Measurements from ENCODE around the gene ZNF521.

The ZNF521 gene

GRCh38 chr18:25235401-25236042 is 116.4 kb downstream of the ZNF521 start:
- no peak overlapping the region for H3K27ac Mint-ChIP-seq
- no peaks in the 10 kb centered on the region for H3K4me1 Mint-ChIP-seq
- H3K9me3 Mint-ChIP-seq, result no peaks in the 10 kb centered on the region
- H3K36me3 Mint-ChIP-seq, result no peaks in the 10 kb centered on the region
- no peak for ATAC-seq
- no peak for DNase-seq (ENCODE audit: low spot score in 2 of 2)
- no peak overlapping the region for H3K4me3 Mint-ChIP-seq

DNA sequence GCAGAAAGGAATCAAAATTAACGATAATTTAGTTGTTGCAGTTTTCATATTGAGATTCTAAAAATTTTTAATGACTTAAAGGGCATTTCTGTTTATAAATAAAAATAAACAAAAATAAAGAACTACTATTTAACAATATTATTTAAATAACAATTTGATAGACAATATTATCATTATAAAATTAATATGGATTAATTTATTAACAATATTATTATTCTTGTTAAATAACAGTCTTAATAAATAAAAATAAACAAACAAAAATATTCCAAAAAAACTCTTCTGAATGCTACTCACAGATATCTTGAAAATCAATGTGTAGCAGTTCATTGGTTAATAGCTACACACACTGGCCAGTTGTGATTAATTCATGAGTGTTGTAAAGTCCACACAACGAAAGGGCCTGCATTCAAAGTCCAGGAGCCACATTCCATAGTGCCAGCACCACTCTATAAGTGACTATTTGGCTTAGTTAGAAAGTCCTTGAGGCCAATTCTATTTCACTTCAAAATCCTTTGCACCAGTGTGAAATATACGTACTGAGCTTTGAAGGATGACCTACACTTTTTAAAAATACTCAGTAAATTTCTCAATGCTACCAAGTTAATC is 117.1 kb downstream of the ZNF521 start:
- H3K4me1 Mint-ChIP-seq, result no peaks in the 10 kb centered on the region
- no peak for ATAC-seq
- no peaks in the 10 kb centered on the region for H3K36me3 Mint-ChIP-seq
- no peaks in the 10 kb centered on the region for H3K9me3 Mint-ChIP-seq
- no peak overlapping the region for H3K4me3 Mint-ChIP-seq
- no peak for DNase-seq (ENCODE audit: low spot score in 2 of 2)
- no peak overlapping the region for H3K27ac Mint-ChIP-seq

DNA sequence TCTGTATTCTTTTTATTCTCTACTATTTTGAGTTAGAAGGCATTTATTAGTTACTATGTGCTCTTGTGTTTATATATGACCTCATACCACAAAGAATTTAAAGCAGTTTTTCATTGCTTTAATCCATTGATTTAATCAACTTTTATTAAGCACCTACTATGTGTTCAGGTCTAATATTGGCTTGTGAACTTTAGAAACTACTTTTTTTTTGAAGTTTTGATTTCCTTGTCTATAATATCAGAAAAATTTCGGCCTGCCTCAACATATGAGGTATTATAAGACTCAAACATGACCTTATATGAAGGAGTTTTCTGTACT is 117.7 kb downstream of the ZNF521 start:
- ATAC-seq (no peak), DNase-seq (ENCODE audit: low spot score in 2 of 2) (no peak)
- Mint-ChIP-seq H3K36me3 (no peaks in the 10 kb centered on the region), H3K4me1 (no peaks in the 10 kb centered on the region), H3K4me3 (no peak overlapping the region), H3K9me3 (no peaks in the 10 kb centered on the region), H3K27ac (no peak overlapping the region)

GRCh38 chr18:25233528-25234321 is 118.2 kb downstream of the ZNF521 start:
- no peak for ATAC-seq
- Mint-ChIP-seq H3K27ac (no peak overlapping the region), H3K9me3 (no peaks in the 10 kb centered on the region), H3K4me3 (no peak overlapping the region), H3K36me3 (no peaks in the 10 kb centered on the region), H3K4me1 (no peaks in the 10 kb centered on the region)
- DNase-seq (ENCODE audit: low spot score in 2 of 2), result no peak

GRCh38 chr18:25231327-25231691 is 120.7 kb downstream of the ZNF521 start:
- Mint-ChIP-seq H3K36me3 (no peaks in the 10 kb centered on the region), H3K4me3 (no peak overlapping the region), H3K9me3 (no peaks in the 10 kb centered on the region), H3K4me1 (no peaks in the 10 kb centered on the region), H3K27ac (no peak overlapping the region)
- no peak for DNase-seq (ENCODE audit: low spot score in 2 of 2)
- ATAC-seq, result no peak

- ATAC-seq (no peak), DNase-seq (ENCODE audit: low spot score in 2 of 2) (no peak)
- Mint-ChIP-seq H3K4me3 (no peak overlapping the region), H3K36me3 (no peaks in the 10 kb centered on the region), H3K4me1 (no peaks in the 10 kb centered on the region), H3K9me3 (no peaks in the 10 kb centered on the region), H3K27ac (no peak overlapping the region)
Measured at GRCh38 chr18:25230658-25231326, 121.2 kb downstream of the ZNF521 start.

GRCh38 chr18:25229920-25230319 is 122.0 kb downstream of the ZNF521 start:
- DNase-seq (ENCODE audit: low spot score in 2 of 2) (no peak), ATAC-seq (no peak)
- Mint-ChIP-seq H3K4me1 (no peaks in the 10 kb centered on the region), H3K27ac (no peak overlapping the region), H3K36me3 (no peaks in the 10 kb centered on the region), H3K9me3 (no peaks in the 10 kb centered on the region), H3K4me3 (no peak overlapping the region)

DNA sequence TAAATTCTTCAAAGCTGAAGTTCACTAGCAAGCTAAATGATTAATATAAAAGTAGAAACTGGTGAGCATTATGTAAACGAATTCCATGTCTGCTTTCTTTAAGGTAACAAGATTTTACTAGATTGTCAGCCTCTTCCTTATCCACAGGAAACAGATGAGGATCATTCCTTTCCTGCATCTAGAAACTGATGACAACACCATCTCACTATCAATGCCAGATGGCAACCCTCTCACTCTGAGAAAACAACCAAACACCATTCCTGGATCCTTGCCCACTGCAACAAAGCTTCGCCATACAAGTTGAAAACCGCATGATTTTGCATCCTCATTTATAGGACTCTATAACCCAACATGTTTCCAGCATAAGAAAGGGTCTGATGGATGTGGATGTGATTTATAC is 122.9 kb downstream of the ZNF521 start:
- Mint-ChIP-seq H3K36me3 (no peaks in the 10 kb centered on the region), H3K9me3 (no peaks in the 10 kb centered on the region), H3K4me1 (no peaks in the 10 kb centered on the region), H3K27ac (no peak overlapping the region), H3K4me3 (no peak overlapping the region)
- ATAC-seq (no peak), DNase-seq (ENCODE audit: low spot score in 2 of 2) (no peak)

DNA sequence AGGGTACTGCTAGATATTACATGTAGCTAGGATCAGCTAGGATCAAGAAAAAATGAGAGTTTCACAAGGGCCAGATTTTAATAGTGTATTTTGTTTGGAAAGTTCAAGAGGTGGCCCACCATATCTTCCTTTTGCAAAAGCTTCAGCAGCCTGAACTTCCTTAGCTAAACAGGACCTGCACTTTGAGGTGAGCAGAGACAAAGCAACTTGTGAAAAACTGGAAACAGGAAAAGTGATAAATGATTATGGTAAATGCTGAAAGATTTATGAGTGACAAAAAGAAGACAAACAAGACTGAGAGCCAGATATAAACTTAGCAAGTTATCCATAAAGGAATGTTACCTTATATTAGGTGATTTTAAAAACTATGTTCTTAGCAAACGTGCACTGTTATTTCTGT is 123.6 kb downstream of the ZNF521 start:
- H3K27ac Mint-ChIP-seq, result no peak overlapping the region
- no peak for ATAC-seq
- DNase-seq (ENCODE audit: low spot score in 2 of 2), result no peak
- no peaks in the 10 kb centered on the region for H3K36me3 Mint-ChIP-seq
- H3K4me3 Mint-ChIP-seq, result no peak overlapping the region
- no peaks in the 10 kb centered on the region for H3K9me3 Mint-ChIP-seq
- no peaks in the 10 kb centered on the region for H3K4me1 Mint-ChIP-seq

DNA sequence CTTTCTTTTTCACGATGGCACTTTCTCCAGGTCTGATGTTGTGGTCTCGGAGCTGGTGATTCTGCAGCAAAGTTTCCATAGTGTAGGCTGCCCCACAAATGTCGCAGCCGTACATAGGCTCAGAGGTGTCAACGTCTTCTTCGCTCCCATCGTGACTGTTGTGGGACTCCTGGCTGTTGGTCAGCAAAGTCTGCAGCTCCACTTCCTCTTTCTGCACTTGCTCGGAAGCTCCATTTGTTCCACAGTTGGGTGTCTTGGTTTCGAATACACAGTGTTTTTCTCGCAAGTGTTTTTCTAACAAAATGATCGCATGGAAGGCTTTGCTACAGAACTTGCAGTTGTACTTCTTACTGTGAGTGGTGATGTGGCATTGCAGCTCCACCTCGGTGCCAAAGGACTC is 126.8 kb downstream of the ZNF521 start:
- H3K4me3 Mint-ChIP-seq, result no peak overlapping the region
- no peak overlapping the region for H3K27ac Mint-ChIP-seq
- DNase-seq (ENCODE audit: low spot score in 2 of 2) (no peak), ATAC-seq (no peak)
- no peaks in the 10 kb centered on the region for H3K4me1 Mint-ChIP-seq
- H3K9me3 Mint-ChIP-seq, result no peaks in the 10 kb centered on the region
- no peaks in the 10 kb centered on the region for H3K36me3 Mint-ChIP-seq

DNA sequence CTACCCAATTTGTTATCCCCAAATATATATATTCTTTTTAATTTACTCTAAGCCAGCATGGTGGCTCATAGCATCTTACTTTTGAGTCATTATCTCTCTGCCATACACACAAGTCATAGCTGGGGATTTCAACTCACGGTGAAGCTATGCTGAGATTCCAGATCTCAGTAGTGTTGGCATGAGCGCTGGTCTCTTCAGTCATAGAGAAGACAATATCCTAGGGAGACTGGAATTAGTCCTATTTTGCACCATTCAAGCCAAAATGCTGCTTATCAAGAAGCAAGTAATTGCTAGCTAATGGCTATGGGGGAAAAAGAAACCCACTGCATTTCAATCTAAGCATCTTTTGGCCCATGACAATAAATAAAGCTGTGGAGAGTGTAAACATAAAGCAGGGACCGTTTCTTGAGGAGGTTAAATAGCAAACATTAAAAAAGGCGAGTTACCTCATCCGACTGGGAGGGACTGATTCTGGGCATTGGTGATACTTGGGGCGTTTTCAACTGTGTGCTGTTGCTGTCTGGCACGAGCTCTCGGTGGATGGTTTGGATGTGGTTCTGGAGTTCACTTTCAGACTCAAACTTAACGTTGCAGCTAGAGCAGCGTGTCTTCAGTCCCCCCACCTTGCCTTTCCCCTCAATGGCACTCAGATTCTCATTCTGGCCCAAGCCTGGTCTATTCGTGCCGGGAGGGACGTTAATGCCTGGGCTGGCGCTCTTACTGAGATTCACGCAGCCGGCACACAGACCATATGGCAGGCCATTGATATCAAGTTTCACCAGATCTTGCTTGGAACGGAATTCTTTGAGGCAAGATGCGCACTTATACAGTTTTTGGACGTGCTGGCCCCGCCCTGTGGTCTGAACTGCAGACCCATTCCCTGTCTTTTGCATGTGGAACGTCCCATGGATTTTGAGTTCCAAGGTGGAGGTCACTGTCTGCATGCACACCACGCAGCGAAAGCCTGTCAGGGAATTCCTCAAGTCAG is 127.8 kb downstream of the ZNF521 start:
- Mint-ChIP-seq H3K9me3 (no peaks in the 10 kb centered on the region), H3K27ac (no peak overlapping the region), H3K4me1 (no peaks in the 10 kb centered on the region), H3K36me3 (no peaks in the 10 kb centered on the region), H3K4me3 (no peak overlapping the region)
- no peak for ATAC-seq
- no peak for DNase-seq (ENCODE audit: low spot score in 2 of 2)

DNA sequence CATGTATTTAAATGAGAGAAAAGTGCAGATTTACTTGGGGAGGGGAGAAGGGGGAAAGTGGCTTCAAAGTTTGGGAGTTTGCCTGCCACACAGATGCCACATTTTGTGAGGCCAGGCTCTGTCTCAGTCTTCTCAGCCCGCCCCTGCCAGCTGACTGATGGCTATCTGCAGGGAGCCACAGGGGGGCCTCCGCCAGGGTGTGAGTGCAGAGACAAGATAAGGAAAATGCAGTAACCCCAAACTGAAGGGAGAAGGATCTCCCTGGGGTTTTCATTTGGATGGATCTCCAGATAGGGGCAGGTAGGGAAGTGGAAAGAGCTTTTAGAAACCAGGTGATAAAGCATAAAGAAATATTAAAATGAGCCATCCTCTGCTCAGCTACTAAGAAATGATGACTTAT is 128.8 kb downstream of the ZNF521 start:
- no peaks in the 10 kb centered on the region for H3K36me3 Mint-ChIP-seq
- H3K27ac Mint-ChIP-seq, result no peak overlapping the region
- ATAC-seq, result no peak
- H3K9me3 Mint-ChIP-seq, result no peaks in the 10 kb centered on the region
- H3K4me1 Mint-ChIP-seq, result no peaks in the 10 kb centered on the region
- no peak overlapping the region for H3K4me3 Mint-ChIP-seq
- no peak for DNase-seq (ENCODE audit: low spot score in 2 of 2)

GRCh38 chr18:25222648-25223047 is 129.3 kb downstream of the ZNF521 start:
- H3K4me1 Mint-ChIP-seq, result no peaks in the 10 kb centered on the region
- no peak for DNase-seq (ENCODE audit: low spot score in 2 of 2)
- no peaks in the 10 kb centered on the region for H3K9me3 Mint-ChIP-seq
- no peak overlapping the region for H3K27ac Mint-ChIP-seq
- no peaks in the 10 kb centered on the region for H3K36me3 Mint-ChIP-seq
- no peak overlapping the region for H3K4me3 Mint-ChIP-seq
- no peak for ATAC-seq

GRCh38 chr18:25210622-25211021 is 141.3 kb downstream of the ZNF521 start:
- no peak for ATAC-seq
- no peak for DNase-seq (ENCODE audit: low spot score in 2 of 2)
- Mint-ChIP-seq H3K4me3 (no peak overlapping the region), H3K27ac (no peak overlapping the region), H3K4me1 (no peaks in the 10 kb centered on the region), H3K36me3 (no peaks in the 10 kb centered on the region), H3K9me3 (no peaks in the 10 kb centered on the region)

DNA sequence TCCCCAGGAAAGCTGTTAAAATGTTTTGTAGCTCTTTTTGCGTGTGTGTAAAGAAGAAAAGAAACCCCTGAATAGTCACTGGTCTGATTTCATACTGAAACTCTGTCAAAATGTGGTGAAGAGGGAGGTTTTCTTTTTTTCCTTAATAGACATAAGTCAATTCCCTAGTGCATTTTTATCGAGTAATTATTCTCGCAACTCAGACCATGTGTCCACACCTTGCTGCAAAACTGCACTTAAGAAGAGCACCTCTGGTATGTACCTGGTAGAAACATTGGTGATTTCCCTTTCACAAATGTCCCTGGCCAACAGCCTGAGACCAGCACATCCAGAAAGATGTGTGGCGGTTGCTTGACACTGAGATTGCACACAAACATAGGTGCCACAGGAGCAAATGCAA is 159.9 kb downstream of the ZNF521 start:
- DNase-seq (ENCODE audit: low spot score in 2 of 2), result no peak
- Mint-ChIP-seq H3K4me1 (no peaks in the 10 kb centered on the region), H3K27ac (no peak overlapping the region), H3K9me3 (no peaks in the 10 kb centered on the region), H3K4me3 (no peak overlapping the region), H3K36me3 (no peaks in the 10 kb centered on the region)
- ATAC-seq, result no peak
